Measurements from ENCODE around the gene DIPK1B. TPM values are rescaled to one million over a fixed set of nuclear protein-coding genes. Genes with fewer than 3 reads are reported as not detected.

DIPK1B gene
- total RNA-seq, 1 donor from 2014 or later = 60.5 TPM

- Mint-ChIP-seq H3K27ac (no peak overlapping the region), H3K9me3 (no peaks in the 10 kb centered on the region), H3K4me3 (peak overlapping the region; percentile 66), H3K27me3 (ENCODE audit: low read depth) (no peaks in the 10 kb centered on the region), H3K4me1 (peaks cover 34% of the 10 kb centered on the region), H3K36me3 (peaks cover 8% of the 10 kb centered on the region)
- no peak for TF ChIP-seq CTCF (IDR thresholded peaks at IDR 0.05; ENCODE audit: unreplicated experiment)
- DNase-seq (ENCODE audit: low spot score in 2 of 2, unreplicated experiment in 2 of 2) = no peak
These were observed 16.8 kb downstream of the DIPK1B start for GRCh38 chr9:136729144-136729543.

- no peak overlapping the region for H3K27ac Mint-ChIP-seq
- H3K27me3 Mint-ChIP-seq (ENCODE audit: low read depth) = no peaks in the 10 kb centered on the region
- H3K4me3 Mint-ChIP-seq = peak overlapping the region; percentile 66
- H3K9me3 Mint-ChIP-seq = no peaks in the 10 kb centered on the region
- no peak for TF ChIP-seq CTCF (IDR thresholded peaks at IDR 0.05; ENCODE audit: unreplicated experiment)
- no peak for DNase-seq (ENCODE audit: low spot score in 2 of 2, unreplicated experiment in 2 of 2)
- peaks cover 4% of the 10 kb centered on the region for H3K36me3 Mint-ChIP-seq
- peaks cover 32% of the 10 kb centered on the region for H3K4me1 Mint-ChIP-seq
These were observed 17.6 kb downstream of the DIPK1B start for GRCh38 chr9:136729926-136730325.

GRCh38 chr9:136732444-136733178 is 20.2 kb downstream of the DIPK1B start:
- peak overlapping the region; percentile 44 for H3K27ac Mint-ChIP-seq
- H3K4me1 Mint-ChIP-seq = peaks cover 10% of the 10 kb centered on the region

GRCh38 chr9:136733611-136734010 is 21.2 kb downstream of the DIPK1B start:
- Mint-ChIP-seq H3K4me3 (no peak overlapping the region), H3K27ac (no peak overlapping the region), H3K36me3 (no peaks in the 10 kb centered on the region), H3K9me3 (no peaks in the 10 kb centered on the region), H3K27me3 (ENCODE audit: low read depth) (peaks cover 3% of the 10 kb centered on the region), H3K4me1 (peaks cover 10% of the 10 kb centered on the region)
- no peak for TF ChIP-seq CTCF (IDR thresholded peaks at IDR 0.05; ENCODE audit: unreplicated experiment)
- DNase-seq (ENCODE audit: low spot score in 2 of 2, unreplicated experiment in 2 of 2) = no peak

More at GRCh38 chr9:136732444-136733178, 20.2 kb downstream of the DIPK1B start:
- Mint-ChIP-seq H3K27me3 (ENCODE audit: low read depth) (no peaks in the 10 kb centered on the region), H3K36me3 (no peaks in the 10 kb centered on the region), H3K9me3 (no peaks in the 10 kb centered on the region), H3K4me3 (no peak overlapping the region)
- no peak for DNase-seq (ENCODE audit: low spot score in 2 of 2, unreplicated experiment in 2 of 2)
- TF ChIP-seq CTCF (IDR thresholded peaks at IDR 0.05; ENCODE audit: unreplicated experiment) = no peak

GRCh38 chr9:136734837-136735496 is 22.6 kb downstream of the DIPK1B start:
- Mint-ChIP-seq H3K27ac (no peak overlapping the region), H3K4me1 (peaks cover 8% of the 10 kb centered on the region), H3K36me3 (no peaks in the 10 kb centered on the region), H3K9me3 (no peaks in the 10 kb centered on the region), H3K4me3 (no peak overlapping the region), H3K27me3 (ENCODE audit: low read depth) (peaks cover 3% of the 10 kb centered on the region)
- DNase-seq (ENCODE audit: low spot score in 2 of 2, unreplicated experiment in 2 of 2) = no peak
- no peak for TF ChIP-seq CTCF (IDR thresholded peaks at IDR 0.05; ENCODE audit: unreplicated experiment)

Data from mesothelial cell of epicardium (in vitro differentiated cells).